Suprapubic skin (tissue), 4 donors: ENCODE measurements around the gene CLCA4. TPM values are rescaled to one million over a fixed set of nuclear protein-coding genes. Genes with fewer than 3 reads are reported as not detected.

Experiments
- DNase-seq, 2 donors: peaks; one replicate each; pipeline ENCODE4 v3.0.0-alpha.2; 2019; ENCODE audit warnings: low spot score in 2 of 2
- H3K27ac ChIP-seq: fragments of 200-600 bp; sonication (generic); one replicate; pipeline ENCODE4 v1.5.1; 2019
- H3K27me3 ChIP-seq: fragments of 200-600 bp; sonication (generic); one replicate; pipeline ENCODE4 v1.5.1; 2019
- H3K36me3 ChIP-seq: fragments of 200-600 bp; sonication (generic); one replicate; pipeline ENCODE4 v1.5.1; 2019
- H3K4me1 ChIP-seq: fragments of 200-600 bp; sonication (generic); one replicate; pipeline ENCODE4 v1.5.1; 2019
- H3K4me3 ChIP-seq: fragments of 200-600 bp; sonication (generic); one replicate; pipeline ENCODE4 v1.5.1; 2019; ENCODE audit warnings: mild to moderate bottlenecking
- H3K9me3 ChIP-seq: fragments of 200-600 bp; sonication (generic); one replicate; pipeline ENCODE4 v1.5.1; 2019
- CTCF ChIP-seq, 2 donors: fragments of 200-600 bp in 1 of 2; fragments of 450-650 bp in 1 of 2; sonication (generic) in 1 of 2; IDR thresholded peaks; one replicate each; pipeline ENCODE4 v1.5.1; 2016 to 2019; ENCODE audit warnings: antibody characterized with exemption in 2 of 2, mild to moderate bottlenecking in 1 of 2, moderate library complexity in 1 of 2
- EP300 ChIP-seq: sonication (generic); formaldehyde crosslinking; IDR thresholded peaks from one replicate; pipeline ENCODE4 v1.6.1; 2017; ENCODE audit warnings: antibody characterized with exemption
- POLR2A ChIP-seq, 2 donors: fragments of 450-650 bp; IDR thresholded peaks; one replicate each; pipeline ENCODE4 v1.6.1; 2017; ENCODE audit warnings: antibody characterized with exemption in 2 of 2, mild to moderate bottlenecking in 2 of 2, moderate library complexity in 2 of 2
- POLR2AphosphoS5 ChIP-seq, 3 donors: sonication (generic); formaldehyde crosslinking; IDR thresholded peaks; one replicate each; pipeline ENCODE4 v1.6.1; 2017; ENCODE audit warnings: antibody characterized with exemption in 3 of 3
- WGBS: methylation state at CpG from one replicate; pipeline ENCODE4 v1.1.5; 2018; 5-methylcytosine and 5-hydroxymethylcytosine counted together
- total RNA-seq, 4 donors: library from RNA; depleted of rRNA; stranded (reverse); fragments of >200 nt; gene quantifications; one replicate each; pipeline ENCODE4 v1.1.0, GENCODE V29; 2016

The CLCA4 gene
- total RNA-seq, 4 donors from 2014 or later: 1.4 to 2.3 (median 1.6) TPM

GRCh38 chr1:86507935-86508582, 38.8 kb upstream of the CLCA4 start:
- WGBS: 66% methylated on average over 13 of the region's 13 CpGs
- no peak for DNase-seq
- TF ChIP-seq POLR2AphosphoS5 (IDR thresholded peaks at IDR 0.05): no peak
- TF ChIP-seq CTCF (IDR thresholded peaks at IDR 0.05): peak; percentile 20 to 40
- H3K36me3 ChIP-seq: no peaks in the 10 kb centered on the region
- H3K27ac ChIP-seq: no peak overlapping the region
- no peaks in the 10 kb centered on the region for H3K9me3 ChIP-seq
- H3K27me3 ChIP-seq: no peaks in the 10 kb centered on the region
- H3K4me1 ChIP-seq: peaks cover 31% of the 10 kb centered on the region
- H3K4me3 ChIP-seq: no peak overlapping the region

- 76% methylated on average over 2 of the region's 2 CpGs for WGBS
- no peak overlapping the region for H3K4me3 ChIP-seq
- no peak overlapping the region for H3K27ac ChIP-seq
- no peaks in the 10 kb centered on the region for H3K36me3 ChIP-seq
- no peak for TF ChIP-seq POLR2A (IDR thresholded peaks at IDR 0.05)
- TF ChIP-seq POLR2AphosphoS5 (IDR thresholded peaks at IDR 0.05): no peak
- no peak for TF ChIP-seq EP300
- TF ChIP-seq CTCF (IDR thresholded peaks at IDR 0.05): no peak
- DNase-seq: no peak
- H3K27me3 ChIP-seq: no peaks in the 10 kb centered on the region
- H3K4me1 ChIP-seq: peaks cover 26% of the 10 kb centered on the region
- no peaks in the 10 kb centered on the region for H3K9me3 ChIP-seq
These were observed 38.3 kb upstream of the CLCA4 start for GRCh38 chr1:86508583-86508969.

- H3K27me3 ChIP-seq: no peaks in the 10 kb centered on the region
- H3K9me3 ChIP-seq: no peaks in the 10 kb centered on the region
- no peak overlapping the region for H3K27ac ChIP-seq
- TF ChIP-seq EP300 (no peak), POLR2AphosphoS5 (IDR thresholded peaks at IDR 0.05) (no peak)
- H3K4me3 ChIP-seq: no peak overlapping the region
- H3K36me3 ChIP-seq: no peaks in the 10 kb centered on the region
- WGBS: 78% methylated on average over 2 of the region's 2 CpGs
- H3K4me1 ChIP-seq: no peaks in the 10 kb centered on the region
- DNase-seq: no peak
These were observed 31.3 kb upstream of the CLCA4 start for GRCh38 chr1:86515597-86515996.

GRCh38 chr1:86516335-86516734, 30.5 kb upstream of the CLCA4 start:
- 100% methylated on average over 1 of the region's 1 CpG for WGBS
- no peaks in the 10 kb centered on the region for H3K4me1 ChIP-seq
- TF ChIP-seq POLR2AphosphoS5 (IDR thresholded peaks at IDR 0.05): no peak
- TF ChIP-seq EP300: no peak
- TF ChIP-seq POLR2A (IDR thresholded peaks at IDR 0.05): no peak
- no peak for TF ChIP-seq CTCF (IDR thresholded peaks at IDR 0.05)

GRCh38 chr1:86517336-86517735, 29.5 kb upstream of the CLCA4 start:
- WGBS: 64% methylated on average over 1 of the region's 1 CpG
- Histone ChIP-seq H3K36me3 (no peaks in the 10 kb centered on the region), H3K4me3 (no peak overlapping the region), H3K4me1 (no peaks in the 10 kb centered on the region), H3K27me3 (no peaks in the 10 kb centered on the region), H3K9me3 (no peaks in the 10 kb centered on the region), H3K27ac (no peak overlapping the region)
- TF ChIP-seq EP300: no peak
- no peak for TF ChIP-seq CTCF (IDR thresholded peaks at IDR 0.05)
- no peak for TF ChIP-seq POLR2A (IDR thresholded peaks at IDR 0.05)
- TF ChIP-seq POLR2AphosphoS5 (IDR thresholded peaks at IDR 0.05): no peak
- DNase-seq: no peak

More at GRCh38 chr1:86516335-86516734, 30.5 kb upstream of the CLCA4 start:
- H3K27me3 ChIP-seq: no peaks in the 10 kb centered on the region
- DNase-seq: no peak
- no peaks in the 10 kb centered on the region for H3K36me3 ChIP-seq
- no peak overlapping the region for H3K4me3 ChIP-seq
- no peaks in the 10 kb centered on the region for H3K9me3 ChIP-seq
- no peak overlapping the region for H3K27ac ChIP-seq
